Right lobe of liver (tissue), 6 donors: ENCODE data around the gene PRDM2. TPM values are rescaled to one million over a fixed set of nuclear protein-coding genes. Genes with fewer than 3 reads are reported as not detected.

Experiments
- ATAC-seq, 4 donors: fragments of 200-7000 bp; cut with Tn5 transposase; one replicate each; pipeline ENCODE4 v1.9.1; 2020; ENCODE audit warnings: mild to moderate bottlenecking in 4 of 4, moderate library complexity in 4 of 4
- DNase-seq, 3 donors: peaks; one replicate each; pipeline ENCODE4 v3.0.0-alpha.2; 2020
- H3K27ac ChIP-seq, 3 donors: fragments of 200-600 bp; one replicate each; pipeline ENCODE4 v1.8.0; 2022
- H3K27me3 ChIP-seq, 2 donors: fragments of 200-600 bp; one replicate each; pipeline ENCODE4 v1.8.0; 2022
- H3K36me3 ChIP-seq, 4 donors: fragments of 200-600 bp; sonication (generic) in 1 of 4; one replicate each; pipeline versions ENCODE4 v1.5.1 to v1.8.0; 2017 to 2022; ENCODE audit warnings: control low read depth in 1 of 4
- H3K4me1 ChIP-seq, 4 donors: fragments of 200-600 bp; sonication (generic) in 1 of 4; one replicate each; pipeline versions ENCODE4 v1.5.1 to v1.8.0; 2017 to 2022; ENCODE audit warnings: control low read depth in 1 of 4
- H3K4me3 ChIP-seq, 3 donors: fragments of 200-600 bp; one replicate each; pipeline ENCODE4 v1.8.0; 2022
- H3K9me3 ChIP-seq, 4 donors: fragments of 200-600 bp; sonication (generic) in 1 of 4; one replicate each; pipeline versions ENCODE4 v1.5.1 to v1.8.0; 2017 to 2022; ENCODE audit warnings: control low read depth in 1 of 4
- CTCF ChIP-seq, 4 donors: fragments of 200-600 bp in 3 of 4; fragments of 450-650 bp in 1 of 4; IDR thresholded peaks; one replicate each; pipeline versions ENCODE4 v1.5.1 to v1.8.0; 2016 to 2022; ENCODE audit warnings: antibody characterized with exemption in 4 of 4, mild to moderate bottlenecking in 2 of 4
- POLR2A ChIP-seq: fragments of 450-650 bp; IDR thresholded peaks from one replicate; pipeline ENCODE4 v1.6.1; 2017; ENCODE audit warnings: antibody characterized with exemption, mild to moderate bottlenecking
- WGBS: methylation state at CpG from one replicate; pipeline ENCODE4 v1.1.6; 2018; ENCODE audit warnings: low coverage, low lambda C conversion rate; ENCODE audit not compliant: insufficient coverage; ENCODE audit errors: missing lambda C conversion rate; 5-methylcytosine and 5-hydroxymethylcytosine counted together
- intact Hi-C, 2 donors: fragments of 100-400 bp; cut with DNase I; formaldehyde crosslinking; loops; one replicate each; pipeline versions ENCODE4 v1.11.2 to v1.14.1; 2022
- total RNA-seq, 6 experiments: library from RNA; depleted of rRNA in 2 of 6; stranded (reverse); fragments of >200 nt in 2 of 6; fragmentation: NEBNext Ultra II Directional in 3 of 6; extraction: Animal tissue kit (Norgen Biotek cat#: 25700) in 3 of 6; gene quantifications; one replicate each; pipeline versions ENCODE4 v1.1.0 to v1.2.4, GENCODE V29; 2016 to 2023
- donor health status: DM: no; HTN: yes; CAD: no.
- donor health status: DM: no; HTN: no; CAD: no.
- donor health status: DM: no; HTN: no; CAD: no.
- donor health status: DM: no; HTN: yes; CAD: no.
- donor health status: DM: no; HTN: yes; CAD: no.

The PRDM2 gene
- total RNA-seq, 6 experiments from 2014 or later: 7.4 to 16.9 (median 12.5) TPM

DNA sequence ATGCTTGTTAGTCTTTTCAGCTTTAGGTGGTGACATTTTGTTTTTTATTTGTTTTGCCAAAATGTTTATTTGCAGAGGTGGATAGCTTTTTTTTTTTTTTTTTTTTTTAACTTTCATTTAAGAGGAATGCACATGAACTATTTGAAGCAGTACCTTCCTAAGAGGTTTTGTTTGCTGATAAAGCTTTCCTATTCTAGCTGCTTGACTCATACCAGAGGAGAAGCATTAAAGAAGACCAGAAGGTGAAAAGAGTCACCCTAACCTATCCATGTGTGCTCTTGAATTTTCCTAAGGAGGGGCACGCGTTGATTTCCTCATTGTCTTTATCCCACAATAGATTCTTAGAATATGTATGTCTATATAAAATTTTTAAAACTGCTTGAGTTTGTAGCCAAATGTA, 57.7 kb downstream of the PRDM2 start:
- intact Hi-C loops: no loop called here
- WGBS: 93% methylated on average over 2 of the region's 2 CpGs
- no peak for TF ChIP-seq CTCF (IDR thresholded peaks at IDR 0.05)
- no peak for TF ChIP-seq POLR2A
- no peaks in the 10 kb centered on the region for H3K36me3 ChIP-seq
- peaks cover 0 to 20% (median 9%) of the 10 kb centered on the region in 4 donors for H3K4me1 ChIP-seq
- no peaks in the 10 kb centered on the region for H3K9me3 ChIP-seq
- no peaks in the 10 kb centered on the region for H3K27me3 ChIP-seq
- H3K27ac ChIP-seq: no peak overlapping the region
- ATAC-seq (peak in 1 of 4 donors; percentile 36), DNase-seq (no peak)
- H3K4me3 ChIP-seq: no peak overlapping the region

DNA sequence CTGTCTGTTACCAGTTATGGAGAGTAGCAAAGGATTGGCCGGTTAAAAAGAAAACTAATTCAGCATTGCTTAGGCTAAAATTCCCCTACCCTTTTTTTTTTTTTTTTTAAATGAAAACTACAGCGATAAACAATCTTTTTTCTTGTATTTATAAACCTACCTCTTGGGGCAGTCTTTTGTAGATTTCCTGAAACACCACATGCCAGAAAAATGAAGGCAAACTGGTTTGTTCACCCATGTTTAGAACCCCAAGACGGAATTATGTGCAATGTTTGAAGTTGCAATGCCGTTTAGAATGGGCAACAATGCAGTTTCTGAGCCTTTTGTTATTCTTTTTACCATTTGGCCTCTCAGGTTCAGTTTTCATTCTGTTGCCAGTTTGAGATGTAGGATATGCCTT, 59.1 kb downstream of the PRDM2 start:
- H3K27me3 ChIP-seq: no peaks in the 10 kb centered on the region
- no peak overlapping the region for H3K27ac ChIP-seq
- no peak for ATAC-seq
- H3K4me3 ChIP-seq: no peak overlapping the region
- no peaks in the 10 kb centered on the region for H3K36me3 ChIP-seq
- H3K4me1 ChIP-seq: peaks cover 0 to 20% (median 9%) of the 10 kb centered on the region in 4 donors
- intact Hi-C loops: no loop called here
- TF ChIP-seq POLR2A (no peak), CTCF (IDR thresholded peaks at IDR 0.05) (no peak)
- no peaks in the 10 kb centered on the region for H3K9me3 ChIP-seq
- DNase-seq: no peak
- WGBS: 71% methylated on average over 4 of the region's 4 CpGs

DNA sequence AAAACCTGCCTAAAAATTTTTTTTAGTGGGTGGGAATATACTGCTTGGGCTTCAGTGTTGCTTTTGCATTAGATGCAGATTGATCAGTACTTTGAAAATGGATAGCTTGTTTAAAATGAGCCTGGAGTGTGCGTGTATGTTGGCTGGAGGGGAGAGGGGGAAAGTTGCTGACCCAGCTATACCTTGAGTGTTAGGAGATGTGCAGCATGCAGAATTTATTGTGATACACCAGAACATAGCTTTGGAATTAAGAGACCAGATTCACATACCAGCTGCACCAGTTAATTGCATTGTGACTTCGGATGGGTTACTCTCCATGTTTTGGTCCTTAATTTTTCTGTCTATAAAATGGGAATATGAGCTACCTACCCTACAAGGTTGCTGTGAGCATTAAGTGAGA, 60.4 kb downstream of the PRDM2 start:
- ATAC-seq: no peak
- no peak for DNase-seq
- 87% methylated on average over 2 of the region's 2 CpGs for WGBS
- Histone ChIP-seq H3K27me3 (no peaks in the 10 kb centered on the region), H3K36me3 (no peaks in the 10 kb centered on the region), H3K9me3 (no peaks in the 10 kb centered on the region), H3K27ac (peak overlapping the region in 1 of 3 donors; percentile 6), H3K4me3 (no peak overlapping the region), H3K4me1 (peaks cover 0 to 20% (median 9%) of the 10 kb centered on the region in 4 donors)
- no peak for TF ChIP-seq POLR2A
- no peak for TF ChIP-seq CTCF (IDR thresholded peaks at IDR 0.05)
- intact Hi-C loops: no loop called here

DNA sequence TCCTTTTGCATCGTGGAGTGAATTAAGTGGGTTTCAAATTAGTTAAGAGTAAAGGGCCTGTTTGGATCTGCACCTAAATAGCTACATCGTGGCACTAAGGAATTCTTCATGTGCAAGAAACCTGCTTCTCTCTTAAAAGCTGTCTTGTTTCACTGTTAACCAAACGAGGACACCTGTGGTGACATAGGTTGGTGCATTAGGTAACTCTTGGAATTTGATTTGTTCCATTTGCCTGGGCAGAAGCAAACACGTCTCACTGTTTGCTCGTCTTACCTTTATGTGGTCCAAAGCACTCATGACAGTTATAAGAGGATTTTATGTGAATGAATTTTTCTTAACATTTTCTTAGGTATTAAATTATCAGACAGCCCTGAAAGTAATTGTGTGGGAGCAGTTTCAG, 60.9 kb downstream of the PRDM2 start:
- 27% methylated on average over 5 of the region's 5 CpGs for WGBS
- no peaks in the 10 kb centered on the region for H3K36me3 ChIP-seq
- intact Hi-C loops: no loop called here
- TF ChIP-seq CTCF (IDR thresholded peaks at IDR 0.05) (peak in 1 of 4 donors; percentile 24), POLR2A (no peak)
- ATAC-seq (peak; percentile 77 to 96 (median 92)), DNase-seq (no peak)
- H3K9me3 ChIP-seq: no peaks in the 10 kb centered on the region
- peak overlapping the region in 1 of 3 donors; percentile 6 for H3K27ac ChIP-seq
- H3K27me3 ChIP-seq: no peaks in the 10 kb centered on the region
- no peak overlapping the region for H3K4me3 ChIP-seq
- peaks cover 0 to 20% (median 9%) of the 10 kb centered on the region in 4 donors for H3K4me1 ChIP-seq

DNA sequence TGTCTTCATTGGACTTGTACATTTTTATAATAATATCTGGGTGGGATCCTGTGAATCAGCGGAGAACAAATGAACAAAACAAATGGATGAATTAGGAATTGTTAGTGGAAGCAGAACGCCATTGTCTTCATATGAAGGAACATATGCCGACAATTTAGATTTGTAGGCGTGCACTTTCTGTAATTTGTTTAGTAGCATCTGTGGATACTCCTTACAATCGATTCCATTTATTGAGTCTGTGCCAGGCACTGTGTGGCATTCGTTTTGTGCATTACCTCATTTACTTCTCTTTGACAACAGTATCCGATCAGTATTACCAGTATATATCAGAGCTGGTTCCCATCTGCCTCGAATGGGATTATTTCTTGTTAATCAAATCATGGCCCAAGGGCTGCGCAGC, 61.9 kb downstream of the PRDM2 start:
- DNase-seq (no peak), ATAC-seq (no peak)
- H3K27me3 ChIP-seq: no peaks in the 10 kb centered on the region
- no peak for TF ChIP-seq POLR2A
- no peak for TF ChIP-seq CTCF (IDR thresholded peaks at IDR 0.05)
- no peaks in the 10 kb centered on the region for H3K9me3 ChIP-seq
- H3K36me3 ChIP-seq: no peaks in the 10 kb centered on the region
- no peak overlapping the region for H3K4me3 ChIP-seq
- H3K27ac ChIP-seq: no peak overlapping the region
- H3K4me1 ChIP-seq: peaks cover 0 to 18% (median 8%) of the 10 kb centered on the region in 4 donors
- intact Hi-C loops: no loop called here
- 80% methylated on average over 8 of the region's 9 CpGs for WGBS
